ENCODE data around the gene LHFPL5.

LHFPL5 gene

GRCh38 chr6:35794536-35795452 is 10.4 kb upstream of the LHFPL5 start:
- no peak for DNase-seq

DNA sequence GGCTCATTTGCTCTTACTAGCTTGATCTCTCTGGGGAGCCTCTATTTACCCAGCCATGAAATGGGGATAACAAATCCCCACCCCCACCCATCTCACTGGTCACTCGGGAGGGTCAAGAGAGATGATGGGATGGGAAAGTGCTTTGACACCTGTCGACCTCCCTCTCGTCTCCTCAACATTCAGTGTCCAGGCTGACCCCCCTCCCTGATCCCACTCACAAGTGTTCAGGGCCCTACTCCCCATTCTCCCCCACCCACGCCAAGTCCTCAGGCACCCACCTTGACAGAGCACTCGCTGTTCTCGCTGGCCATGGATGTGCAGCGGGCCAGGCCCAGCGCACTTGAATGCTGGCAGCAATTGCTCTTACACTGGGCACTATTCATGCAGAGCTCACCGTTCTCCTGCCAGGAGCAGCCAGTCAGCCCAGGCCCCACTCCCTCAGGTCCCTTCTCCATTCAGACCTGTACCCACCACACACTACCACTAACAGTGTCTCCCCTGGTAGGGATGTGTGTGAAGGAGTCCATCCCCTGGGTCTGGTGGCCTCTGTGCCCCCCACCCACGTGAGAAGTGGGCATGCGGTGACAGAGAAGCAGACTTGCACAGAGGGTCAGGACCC is 9.6 kb upstream of the LHFPL5 start:
- DNase-seq = no peak

DNA sequence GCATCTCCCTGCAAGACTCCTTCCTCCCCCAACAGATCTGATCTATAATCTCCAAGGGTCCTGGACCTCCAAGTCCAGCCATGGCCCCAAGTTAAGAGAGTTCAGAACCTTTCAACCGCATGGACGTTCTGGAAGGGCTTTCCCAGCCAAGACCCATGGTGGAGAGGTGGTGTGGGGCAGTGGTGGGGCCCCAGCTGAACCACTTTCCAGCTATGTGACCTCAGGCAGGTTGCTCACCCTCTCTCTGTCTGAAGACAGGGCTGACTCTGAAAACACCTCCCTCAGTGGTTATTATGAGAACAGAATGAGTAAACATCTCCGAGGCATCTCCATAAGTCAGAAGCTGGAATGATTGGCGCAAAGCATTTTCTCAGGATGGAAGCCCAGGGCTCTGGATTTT is 8.9 kb upstream of the LHFPL5 start:
- DNase-seq = no peak

DNA sequence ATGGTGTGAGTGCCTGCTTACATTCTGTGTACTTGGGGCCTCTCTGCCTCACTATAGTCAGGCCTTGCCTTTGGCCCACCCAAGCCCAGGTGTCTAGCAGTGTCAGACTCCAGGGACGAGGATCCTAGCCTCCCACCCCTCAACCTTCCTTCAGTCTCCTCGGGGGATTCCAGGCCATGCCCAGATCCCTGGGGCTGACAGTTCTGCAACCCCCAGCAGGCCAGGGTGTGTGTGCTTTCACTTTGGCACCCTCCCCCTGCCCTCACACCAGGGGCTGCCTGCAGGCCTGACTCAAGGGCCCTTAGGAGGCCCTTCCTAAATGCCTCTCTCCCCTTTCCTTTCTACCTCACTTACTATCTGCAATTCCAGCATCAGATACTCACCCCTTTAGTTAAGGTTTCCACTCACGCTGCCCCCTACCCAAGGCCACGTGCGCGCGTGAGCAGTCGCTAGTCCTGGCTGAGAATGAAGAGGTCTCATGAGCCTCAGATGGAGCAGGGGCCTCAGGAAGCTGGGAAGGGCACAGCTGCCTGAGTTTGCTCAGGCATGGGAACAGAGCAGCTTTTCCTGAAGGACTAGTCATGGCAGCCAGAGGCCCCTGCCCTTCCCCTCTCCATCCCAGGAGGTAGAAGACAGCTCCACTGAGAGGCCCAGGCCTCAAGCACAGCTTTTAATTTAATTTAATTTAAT is 7.2 kb upstream of the LHFPL5 start:
- DNase-seq = no peak

GRCh38 chr6:35798706-35799105 is 6.4 kb upstream of the LHFPL5 start:
- no peak for DNase-seq

DNA sequence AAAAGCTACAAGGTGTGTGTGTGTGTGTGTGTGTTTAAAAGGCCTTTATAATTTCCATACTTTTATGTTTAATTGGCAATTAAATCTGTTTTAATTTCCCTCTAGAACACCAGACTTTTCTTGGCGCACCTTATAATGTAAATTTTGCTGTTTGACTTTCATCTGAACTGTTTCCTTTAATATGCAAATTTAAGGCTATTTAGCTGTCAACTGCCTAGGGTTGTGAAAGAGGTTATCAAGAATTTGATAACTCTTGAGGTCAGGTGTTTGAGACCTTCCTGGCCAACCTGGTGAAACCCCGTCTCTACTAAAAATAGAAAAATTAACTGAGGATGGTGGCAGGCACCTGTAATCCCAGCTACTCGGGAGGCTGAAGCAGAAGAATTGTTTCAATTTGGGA is 4.0 kb upstream of the LHFPL5 start:
- no peak for DNase-seq

DNA sequence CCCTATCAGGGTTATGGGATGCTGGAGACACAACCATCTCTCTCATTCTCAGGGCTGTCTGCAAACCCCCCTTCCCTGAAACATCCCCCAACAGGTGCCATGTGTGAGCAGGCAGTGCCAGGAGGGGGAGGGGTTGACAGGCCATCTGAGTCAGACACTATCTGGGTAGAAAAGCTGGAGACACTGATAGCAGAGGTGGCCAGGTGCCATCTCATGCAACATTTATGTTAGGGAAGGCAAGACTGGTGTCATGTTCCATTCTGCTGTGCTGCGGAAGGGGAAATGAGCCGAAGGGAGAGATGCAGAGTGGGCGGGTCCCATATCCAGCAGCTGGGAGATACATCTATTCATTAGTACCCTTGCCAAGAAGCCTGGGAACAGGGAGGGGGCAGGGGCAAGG is 3.5 kb downstream of the LHFPL5 start:
- DNase-seq = no peak

DNA sequence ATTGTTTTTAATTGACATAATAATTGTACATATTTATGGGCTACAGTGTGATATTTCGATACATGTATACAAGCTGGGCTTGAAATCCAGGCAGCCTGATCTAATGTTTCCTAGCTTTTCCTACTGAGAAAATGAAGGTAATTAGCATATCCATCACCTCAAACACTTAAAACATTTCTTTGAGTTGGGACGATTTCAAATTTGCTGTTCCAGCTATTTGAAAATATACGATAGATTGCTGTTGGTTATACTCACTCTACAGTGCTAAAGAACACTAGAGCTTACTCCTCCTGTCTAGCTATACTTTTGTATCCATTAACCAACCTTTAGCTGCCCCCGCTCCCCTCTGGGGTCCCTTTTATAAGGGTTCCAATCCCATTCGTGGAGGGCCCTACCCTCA is 4.7 kb downstream of the LHFPL5 start:
- no peak for DNase-seq

DNA sequence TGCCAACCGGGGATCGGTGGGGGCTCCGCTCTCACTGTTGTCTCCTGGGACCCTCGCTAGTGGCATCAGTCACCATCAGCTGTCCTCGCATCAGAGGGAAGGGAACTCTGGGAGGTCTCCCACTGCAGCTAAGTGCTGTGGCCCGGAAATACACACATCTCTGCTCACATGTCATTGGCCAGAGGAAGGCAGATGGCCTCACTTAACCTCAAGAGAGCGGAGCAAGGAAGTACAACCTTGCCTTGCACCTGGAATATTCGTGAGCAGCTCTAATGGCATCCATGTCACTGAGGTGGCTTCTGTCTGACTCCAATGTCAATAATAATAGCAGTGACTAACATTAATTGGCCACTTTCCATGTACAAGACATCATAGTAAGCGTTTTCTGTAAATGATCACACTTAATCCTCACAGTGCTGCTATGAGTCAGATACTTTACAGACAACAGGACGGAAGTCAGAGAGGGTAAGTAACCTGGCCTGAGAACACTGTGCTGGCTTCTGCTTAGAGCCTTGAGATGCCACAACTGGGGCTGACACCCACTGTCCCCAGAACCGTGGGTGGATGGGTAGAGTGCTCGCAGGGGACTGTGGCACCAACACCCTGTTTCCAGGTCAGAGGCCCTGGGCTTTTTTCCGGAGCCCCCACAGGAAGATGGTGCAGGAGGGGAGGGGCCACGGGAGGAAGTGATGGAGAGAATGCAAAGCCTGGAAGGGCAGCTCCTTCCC is 6.0 kb downstream of the LHFPL5 start:
- DNase-seq = no peak

GRCh38 chr6:35811699-35811995 is 6.5 kb downstream of the LHFPL5 start:
- DNase-seq = no peak

GRCh38 chr6:35817515-35817914 is 12.4 kb downstream of the LHFPL5 start:
- no peak for DNase-seq

- DNase-seq = no peak
These were observed 18.4 kb downstream of the LHFPL5 start for GRCh38 chr6:35823601-35824000.

DNA sequence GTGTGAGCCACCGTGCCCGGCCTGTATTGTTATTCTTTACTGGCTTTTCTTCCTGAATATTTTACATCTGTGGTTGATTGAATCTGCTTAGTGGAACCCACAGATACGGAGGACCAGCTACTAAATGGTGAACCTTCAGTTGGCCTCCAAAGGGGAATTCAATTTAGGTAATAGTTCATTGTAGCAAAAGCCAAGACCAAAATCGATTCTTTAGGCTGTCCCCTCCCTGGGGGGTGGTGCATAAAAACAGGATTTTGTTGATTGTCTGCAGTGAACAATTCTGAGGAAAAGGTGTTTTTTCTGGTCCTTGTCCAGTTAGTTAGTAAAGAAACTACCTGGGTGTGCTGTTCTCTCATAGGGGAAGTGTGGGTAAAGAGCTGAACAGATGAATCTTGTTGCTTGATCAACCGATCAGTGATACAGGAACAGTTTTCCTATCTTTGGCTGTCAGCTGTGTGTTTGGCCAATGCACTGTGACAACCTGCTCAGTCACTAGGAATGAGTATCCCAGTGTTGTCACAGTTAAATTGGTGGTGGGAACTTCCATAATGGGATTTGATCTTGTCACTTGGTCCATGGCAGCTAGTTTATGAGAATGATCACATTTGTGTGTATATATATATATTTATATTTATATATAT is 19.5 kb downstream of the LHFPL5 start:
- DNase-seq = no peak

DNA sequence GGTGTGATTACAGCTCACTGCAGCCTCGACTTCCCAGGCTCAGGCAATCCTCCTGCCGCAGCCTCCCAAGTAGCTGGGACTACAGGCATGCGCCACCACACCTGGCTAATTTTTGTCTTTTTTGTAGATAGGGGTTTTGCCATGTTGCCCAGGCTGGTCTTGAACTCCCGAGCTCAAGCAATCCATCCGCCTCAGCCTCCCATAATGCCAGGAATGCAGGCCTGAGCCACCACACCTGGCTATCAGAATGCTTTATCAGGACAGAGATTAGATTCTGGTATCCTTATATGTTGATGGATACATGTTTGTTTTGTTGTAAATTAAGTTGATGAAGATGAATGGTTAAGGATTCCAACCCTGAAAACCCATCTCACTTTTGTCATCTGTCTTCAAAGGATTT is 24.2 kb downstream of the LHFPL5 start:
- no peak for DNase-seq

DNA sequence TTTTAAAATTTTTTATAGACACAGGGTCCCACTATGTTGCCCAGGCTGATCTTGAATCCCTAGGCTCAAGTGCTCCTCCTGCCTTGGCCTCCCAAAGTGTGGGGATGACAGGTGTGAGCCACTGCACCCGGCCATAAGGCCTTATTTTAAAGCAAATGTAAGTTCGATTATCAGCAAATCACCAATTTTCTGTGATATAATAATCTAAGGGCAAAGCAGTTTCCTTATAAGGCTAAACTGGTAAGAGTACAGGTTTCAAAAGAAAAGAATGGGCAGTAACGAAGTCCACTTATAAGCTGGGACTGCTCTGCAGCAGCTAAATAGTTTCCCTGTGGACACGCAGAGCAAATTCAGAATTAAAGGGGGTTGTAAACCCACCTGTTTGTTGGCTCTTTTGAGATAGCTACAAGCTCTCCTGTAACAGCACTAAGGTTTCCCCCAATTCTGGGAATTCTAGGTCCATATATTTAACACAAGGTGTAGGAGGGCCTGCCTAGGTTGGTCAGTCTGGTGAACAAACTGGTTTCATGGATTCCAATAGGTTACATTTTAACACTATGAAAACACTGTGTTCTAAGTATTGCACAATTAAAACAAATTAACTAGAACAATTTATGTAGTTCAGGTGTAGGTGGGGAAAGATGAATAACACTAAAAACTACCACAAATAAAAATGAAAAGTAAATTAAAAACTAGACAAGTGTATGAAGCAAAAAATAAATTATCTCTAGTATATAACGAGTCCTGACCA is 26.3 kb downstream of the LHFPL5 start:
- no peak for DNase-seq

GRCh38 chr6:35833536-35833935 is 28.4 kb downstream of the LHFPL5 start:
- no peak for DNase-seq

GRCh38 chr6:35839019-35839418 is 33.9 kb downstream of the LHFPL5 start:
- no peak for DNase-seq

- no peak for DNase-seq
These were observed 37.2 kb downstream of the LHFPL5 start for GRCh38 chr6:35842381-35842780.

DNA sequence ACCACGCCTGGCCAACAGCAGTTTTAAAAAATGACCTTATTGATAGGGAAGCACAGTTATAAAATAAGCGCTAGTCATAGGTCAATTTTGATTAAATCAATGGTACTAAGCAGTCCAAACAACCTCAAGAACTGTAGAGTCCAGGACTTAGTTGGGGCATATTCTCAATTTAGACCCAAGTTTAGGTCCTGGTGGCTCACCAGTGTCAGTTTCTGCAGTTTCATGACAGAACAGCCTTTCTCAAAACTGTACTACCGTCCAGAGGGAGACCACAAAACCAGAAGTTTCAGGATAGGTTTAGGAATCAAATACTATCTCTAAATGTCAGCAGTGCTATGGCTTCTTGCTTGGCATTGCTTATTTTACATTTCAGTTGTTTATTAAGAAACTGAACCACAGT is 39.1 kb downstream of the LHFPL5 start:
- no peak for DNase-seq

- DNase-seq = no peak
These were observed 45.1 kb downstream of the LHFPL5 start for GRCh38 chr6:35850208-35850607.

GRCh38 chr6:35852994-35853393 is 47.8 kb downstream of the LHFPL5 start:
- DNase-seq = no peak

DNA sequence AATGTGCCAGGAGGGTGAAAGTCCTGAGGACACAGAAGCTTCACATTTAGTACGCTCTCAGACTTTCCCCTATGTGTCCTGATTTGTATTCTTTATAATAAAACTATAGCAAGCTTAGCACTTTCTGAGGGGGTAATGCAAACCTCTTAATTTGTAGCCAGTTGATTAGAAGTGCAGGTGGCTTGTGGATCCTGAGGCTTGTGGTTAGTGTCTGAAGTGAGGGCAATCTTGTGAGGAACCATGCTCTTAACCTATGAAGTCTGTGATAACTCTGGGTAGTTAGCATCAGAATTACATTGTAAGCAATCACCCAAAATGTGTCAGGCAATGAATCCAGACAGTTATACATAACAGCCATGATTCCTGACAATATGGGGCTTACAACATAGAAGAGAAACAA is 51.1 kb downstream of the LHFPL5 start:
- no peak for DNase-seq
